DOHH2 (cell line): ENCODE measurements around the gene SEC61B.

Experiments used
- EZH2phosphoT487 ChIP-seq: fragments of 200-600 bp; sonication (generic); IDR thresholded peaks from 2 replicates; pipeline ENCODE4 v1.6.1; 2017; ENCODE audit warnings: borderline replicate concordance, mild to moderate bottlenecking, antibody characterized with exemption, low read length, moderate library complexity, mixed read lengths
- TF ChIP-seq, protein P1 (sequence below): fragments of 200-600 bp; sonication (generic); IDR thresholded peaks from one replicate; pipeline ENCODE4 v1.5.1; 2014; ENCODE audit warnings: antibody characterized with exemption, mild to moderate bottlenecking, low read depth, low read length; ENCODE audit not compliant: poor library complexity, severe bottlenecking

DNA sequence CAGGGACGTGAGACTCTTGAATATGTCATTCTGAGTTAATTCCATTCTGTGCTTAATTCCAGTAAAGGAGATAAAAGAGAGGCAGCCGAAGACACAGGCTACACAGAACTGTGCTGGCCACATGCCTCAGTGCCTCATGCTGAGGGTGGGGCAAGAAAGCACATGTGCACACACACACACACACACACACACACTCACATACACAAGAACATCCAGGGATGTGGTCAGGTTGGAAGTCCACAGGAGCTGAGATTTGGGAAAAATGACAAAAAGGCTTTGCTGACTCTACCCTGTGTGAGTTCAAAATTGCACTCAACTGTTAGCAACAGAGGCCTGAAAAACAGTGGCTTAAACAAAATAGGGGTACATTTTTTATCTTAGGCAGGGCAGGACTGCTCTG is 40.9 kb upstream of the SEC61B start:
- no peak for TF ChIP-seq EZH2phosphoT487
- TF ChIP-seq, protein P1, sequence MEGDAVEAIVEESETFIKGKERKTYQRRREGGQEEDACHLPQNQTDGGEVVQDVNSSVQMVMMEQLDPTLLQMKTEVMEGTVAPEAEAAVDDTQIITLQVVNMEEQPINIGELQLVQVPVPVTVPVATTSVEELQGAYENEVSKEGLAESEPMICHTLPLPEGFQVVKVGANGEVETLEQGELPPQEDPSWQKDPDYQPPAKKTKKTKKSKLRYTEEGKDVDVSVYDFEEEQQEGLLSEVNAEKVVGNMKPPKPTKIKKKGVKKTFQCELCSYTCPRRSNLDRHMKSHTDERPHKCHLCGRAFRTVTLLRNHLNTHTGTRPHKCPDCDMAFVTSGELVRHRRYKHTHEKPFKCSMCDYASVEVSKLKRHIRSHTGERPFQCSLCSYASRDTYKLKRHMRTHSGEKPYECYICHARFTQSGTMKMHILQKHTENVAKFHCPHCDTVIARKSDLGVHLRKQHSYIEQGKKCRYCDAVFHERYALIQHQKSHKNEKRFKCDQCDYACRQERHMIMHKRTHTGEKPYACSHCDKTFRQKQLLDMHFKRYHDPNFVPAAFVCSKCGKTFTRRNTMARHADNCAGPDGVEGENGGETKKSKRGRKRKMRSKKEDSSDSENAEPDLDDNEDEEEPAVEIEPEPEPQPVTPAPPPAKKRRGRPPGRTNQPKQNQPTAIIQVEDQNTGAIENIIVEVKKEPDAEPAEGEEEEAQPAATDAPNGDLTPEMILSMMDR, result no peak
